ENCODE measurements around the gene PLTP.

PLTP gene

GRCh38 chr20:45860560-45861220 is 51.3 kb downstream of the PLTP start:
- Histone ChIP-seq H3K27me3 (ENCODE audit: control insufficient read depth, insufficient read depth, low read length) (no peaks in the 10 kb centered on the region), H3K36me3 (ENCODE audit: control insufficient read depth, insufficient read depth, low read length) (no peaks in the 10 kb centered on the region), H3K27ac (no peak overlapping the region), H3K9ac (no peak overlapping the region), H3K4me3 (ENCODE audit: low read depth, low read length) (no peak overlapping the region), H3K79me2 (peaks cover 20% of the 10 kb centered on the region), H2AFZ (no peak overlapping the region), H3K4me2 (ENCODE audit: low read length) (no peak overlapping the region), H3K9me3 (ENCODE audit: control insufficient read depth, low read length) (no peaks in the 10 kb centered on the region), H3K4me1 (peaks cover 10% of the 10 kb centered on the region)
- no peak for TF ChIP-seq CTCF (IDR thresholded peaks at IDR 0.05)

DNA sequence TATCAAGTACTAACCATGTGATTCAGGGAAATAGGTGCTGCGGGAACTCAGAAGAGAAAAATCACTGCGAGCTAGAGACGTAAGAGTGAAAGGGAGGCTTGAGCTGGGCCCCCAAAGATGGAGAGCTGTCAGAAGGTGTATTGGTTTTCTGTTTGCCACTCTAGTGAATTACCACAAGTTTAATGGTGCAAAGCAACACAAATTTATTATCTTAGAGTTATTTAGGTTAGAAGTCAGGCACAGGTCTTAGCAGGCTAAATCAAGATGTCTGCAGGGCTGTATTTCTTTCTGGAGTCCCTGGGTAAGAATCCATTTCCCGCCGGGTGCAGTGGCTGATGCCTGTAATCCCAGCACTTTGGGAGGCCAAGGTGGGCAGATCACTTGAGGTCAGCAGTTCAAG is 52.0 kb downstream of the PLTP start:
- no peak for TF ChIP-seq CTCF (IDR thresholded peaks at IDR 0.05)
- Histone ChIP-seq H3K4me1 (peaks cover 10% of the 10 kb centered on the region), H3K36me3 (ENCODE audit: control insufficient read depth, insufficient read depth, low read length) (no peaks in the 10 kb centered on the region), H3K9ac (no peak overlapping the region), H3K4me2 (ENCODE audit: low read length) (no peak overlapping the region), H3K79me2 (peaks cover 24% of the 10 kb centered on the region), H3K4me3 (ENCODE audit: low read depth, low read length) (no peak overlapping the region), H3K27me3 (ENCODE audit: control insufficient read depth, insufficient read depth, low read length) (no peaks in the 10 kb centered on the region), H3K27ac (no peak overlapping the region), H2AFZ (no peak overlapping the region), H3K9me3 (ENCODE audit: control insufficient read depth, low read length) (no peaks in the 10 kb centered on the region)

DNA sequence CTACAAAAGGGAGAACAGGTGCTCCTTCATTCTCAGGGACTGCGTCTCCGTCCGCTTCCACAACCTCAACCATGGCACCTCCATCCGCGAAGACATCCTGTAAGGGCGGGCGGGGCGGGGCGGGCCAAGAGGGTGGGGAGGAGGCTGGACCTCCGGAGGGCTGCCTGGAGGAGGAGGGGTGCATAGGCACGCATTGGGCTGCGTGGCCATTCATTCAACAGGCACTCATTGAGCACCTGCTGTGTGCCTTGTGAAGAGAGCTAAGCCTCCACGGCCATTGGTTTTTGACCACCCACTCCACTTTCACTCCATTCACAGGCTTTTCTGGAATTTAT is 54.1 kb downstream of the PLTP start:
- Histone ChIP-seq H3K4me1 (peaks cover 10% of the 10 kb centered on the region), H3K4me3 (ENCODE audit: low read depth, low read length) (peak overlapping the region; percentile 84), H3K79me2 (peaks cover 31% of the 10 kb centered on the region), H3K27ac (peak overlapping the region; percentile 87), H3K36me3 (ENCODE audit: control insufficient read depth, insufficient read depth, low read length) (no peaks in the 10 kb centered on the region), H2AFZ (peak overlapping the region; percentile 99), H3K9me3 (ENCODE audit: control insufficient read depth, low read length) (no peaks in the 10 kb centered on the region), H3K27me3 (ENCODE audit: control insufficient read depth, insufficient read depth, low read length) (no peaks in the 10 kb centered on the region), H3K9ac (no peak overlapping the region), H3K4me2 (ENCODE audit: low read length) (peak overlapping the region; percentile 98)
- no peak for TF ChIP-seq CTCF (IDR thresholded peaks at IDR 0.05)

DNA sequence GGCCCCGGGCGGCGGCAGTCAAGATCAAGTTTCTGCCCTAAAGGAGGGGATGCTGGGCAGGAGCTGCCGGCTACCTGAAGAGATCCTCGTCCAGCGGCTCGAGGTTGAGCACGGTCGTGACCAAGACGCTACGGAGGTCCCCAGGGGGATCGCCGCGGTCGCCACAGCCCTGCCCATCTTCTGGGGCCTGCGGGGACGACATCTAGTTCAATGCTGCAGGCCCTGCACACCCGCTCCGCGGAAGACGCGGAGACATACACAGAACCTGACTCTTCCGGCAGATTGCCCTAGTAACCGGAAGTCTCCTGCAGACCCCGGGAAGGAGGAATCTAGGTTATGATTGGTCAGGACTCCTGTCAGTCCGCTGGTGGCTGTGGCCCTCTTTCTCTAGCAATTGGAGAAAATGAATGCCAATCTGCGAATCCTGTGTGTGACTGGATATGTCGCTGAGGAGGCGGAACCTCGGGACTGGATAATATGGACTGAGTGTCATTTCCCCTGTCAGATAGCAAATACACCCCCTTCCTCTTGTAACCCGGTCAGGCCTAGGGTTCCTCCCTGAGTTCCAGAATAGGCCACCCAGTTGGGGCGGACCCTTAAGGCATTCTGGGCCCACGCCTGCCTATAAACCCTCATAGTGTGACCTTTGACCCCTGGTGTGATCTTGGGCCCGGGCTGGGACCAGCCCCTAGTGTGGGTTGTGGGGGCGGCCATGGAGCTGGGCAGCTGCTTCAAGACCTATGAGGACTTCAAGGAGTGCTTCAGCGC is 54.7 kb downstream of the PLTP start, which contains the start of the genes ACOT8 and ZSWIM3:
Gene ACOT8 (minus strand): TSS at position 279 of the 768 bp plus-strand sequence. CDS start 77 bp downstream, at position 202.
Gene ZSWIM3 (plus strand): TSS at position 501 of the 768 bp plus-strand sequence. CDS start 212 bp downstream, at position 713.
- no peaks in the 10 kb centered on the region for H3K36me3 ChIP-seq (ENCODE audit: control insufficient read depth, insufficient read depth, low read length)
- H3K4me3 ChIP-seq (ENCODE audit: low read depth, low read length) = peak within 1 kb of the TSS; percentile 84
- peak within 1 kb of the TSS; percentile 82 for H3K9ac ChIP-seq
- H3K27ac ChIP-seq = peak within 1 kb of the TSS; percentile 87
- peak within 1 kb of the TSS; percentile 99 for H2AFZ ChIP-seq
- H3K9me3 ChIP-seq (ENCODE audit: control insufficient read depth, low read length) = no peaks in the 10 kb centered on the region
- peak within 1 kb of the TSS; percentile 98 for H3K4me2 ChIP-seq (ENCODE audit: low read length)
- no peak for TF ChIP-seq CTCF (IDR thresholded peaks at IDR 0.05)
- no peaks in the 10 kb centered on the region for H3K27me3 ChIP-seq (ENCODE audit: control insufficient read depth, insufficient read depth, low read length)
- H3K4me1 ChIP-seq = peaks cover 10% of the 10 kb centered on the region
- peaks cover 28% of the 10 kb centered on the region for H3K79me2 ChIP-seq
